SH-SY5Y (cell line): ENCODE data around the gene BICRA.

Experiments used
- GATA2 ChIP-seq: IDR thresholded peaks from 2 replicates; pipeline ENCODE4 v1.6.1; 2011; ENCODE audit warnings: mild to moderate bottlenecking, low read depth, low read length
- GATA3 ChIP-seq: IDR thresholded peaks from 2 replicates; pipeline ENCODE4 v1.6.1; 2011; ENCODE audit warnings: low read depth, mild to moderate bottlenecking, low read length, moderate library complexity

- TF ChIP-seq GATA2 (no peak), GATA3 (no peak)
Observed at GRCh38 chr19:47625650-47626049, 16.7 kb downstream of the BICRA start.
